OCI-LY7 (cell line): ENCODE data around the gene SLC25A24. TPM values are rescaled to one million over a fixed set of nuclear protein-coding genes. Genes with fewer than 3 reads are reported as not detected.
"Not testable (repeated sequence)": the region's sequence is repeated elsewhere in the genome, so short reads cannot be mapped to it uniquely, and the experiment has no call there.

Experiments
- BruUV-seq: library from RNA; stranded (reverse); fragments of 400-500 nt; replicated peaks from 2 replicates; lab custom pipeline; 2021; lab: Mats Ljungman, UMichigan
- CTCF ChIA-PET: fragments of 300-600 bp; sonication (Branson Sonifier 250); formaldehyde crosslinking; loops from one replicate; lab custom pipeline; 2022; ENCODE audit warnings: antibody characterized with exemption; ENCODE audit not compliant: unreplicated experiment; lab: Charles Lee
- POLR2A ChIA-PET: fragments of 300-600 bp; sonication (Branson Sonifier 250); formaldehyde crosslinking; loops from one replicate; lab custom pipeline; 2022; ENCODE audit warnings: antibody characterized with exemption; lab: Charles Lee
- DNase-seq: peaks from one replicate; pipeline ENCODE4 v3.0.0-alpha.2; 2015; ENCODE audit warnings: low spot score
- H2AFZ ChIP-seq: fragments of 200-600 bp; sonication (generic), shearing (Covaris generic); 2 replicates; pipeline ENCODE4 v1.6.1; 2014; ENCODE audit warnings: mild to moderate bottlenecking, antibody characterized with exemption, low read length, moderate library complexity
- H3K27ac ChIP-seq: fragments of 200-600 bp; sonication (generic); 2 replicates; pipeline ENCODE4 v1.5.1; 2014; ENCODE audit warnings: mixed run types, low read depth, mild to moderate bottlenecking, moderate library complexity, low read length, inconsistent platforms; ENCODE audit not compliant: poor library complexity, severe bottlenecking
- H3K36me3 ChIP-seq: fragments of 200-600 bp; sonication (generic); 2 replicates; pipeline ENCODE4 v1.6.1; 2014; ENCODE audit warnings: mild to moderate bottlenecking, antibody characterized with exemption, low read length, moderate library complexity, mixed read lengths; ENCODE audit not compliant: insufficient read depth
- H3K4me1 ChIP-seq: fragments of 200-600 bp; sonication (generic); 2 replicates; pipeline ENCODE4 v1.5.1; 2014; ENCODE audit warnings: mild to moderate bottlenecking, low read length; ENCODE audit not compliant: insufficient read depth, poor library complexity, severe bottlenecking
- H3K4me2 ChIP-seq: fragments of 200-600 bp; sonication (generic); 2 replicates; pipeline ENCODE4 v1.6.1; 2014; ENCODE audit warnings: mild to moderate bottlenecking, low read length
- H3K4me3 ChIP-seq: fragments of 200-600 bp; sonication (generic); 2 replicates; pipeline ENCODE4 v1.5.1; 2014; ENCODE audit warnings: mild to moderate bottlenecking, low read depth, low read length; ENCODE audit not compliant: poor library complexity, severe bottlenecking
- H3K79me2 ChIP-seq: fragments of 200-600 bp; sonication (generic); 2 replicates; pipeline ENCODE4 v1.6.1; 2016; ENCODE audit warnings: low read depth, mild to moderate bottlenecking, low read length, moderate library complexity, mixed read lengths; ENCODE audit not compliant: insufficient read depth
- H3K9me2 ChIP-seq: fragments of 200-600 bp; sonication (generic); 2 replicates; pipeline ENCODE4 v1.6.1; 2016; ENCODE audit warnings: mild to moderate bottlenecking, low read length, mixed read lengths; ENCODE audit not compliant: insufficient read depth
- H3K9me3 ChIP-seq: fragments of 200-600 bp; sonication (generic); 2 replicates; pipeline ENCODE4 v1.6.1; 2014; ENCODE audit warnings: mild to moderate bottlenecking, mixed run types, low read length, mixed read lengths
- H4K20me1 ChIP-seq: fragments of 200-600 bp; sonication (generic); 2 replicates; pipeline ENCODE4 v1.6.1; 2014; ENCODE audit warnings: mild to moderate bottlenecking, antibody characterized with exemption, low read length, moderate library complexity, mixed read lengths; ENCODE audit not compliant: insufficient read depth
- intact Hi-C: fragments of 100-400 bp; cut with micrococcal nuclease; formaldehyde crosslinking; loops from one replicate; pipeline ENCODE4 v1.10.0; 2022; ENCODE audit not compliant: unreplicated experiment
- total RNA-seq, 2 experiments: library from RNA; depleted of rRNA in 1 of 2; stranded (reverse); fragments of >200 nt in 1 of 2; shearing (Covaris generic) in 1 of 2; gene quantifications; 2 replicates each; pipeline ENCODE4 v1.2.3, GENCODE V29; 2014 to 2022

Gene SLC25A24
- total RNA-seq, 2 experiments from 2014 or later = not detected

- CTCF ChIA-PET, H2AFZ ChIP-seq, H3K9me2 ChIP-seq, H3K4me1 ChIP-seq, H3K36me3 ChIP-seq, BruUV-seq, H3K27ac ChIP-seq, H3K4me3 ChIP-seq, intact Hi-C loops, H3K79me2 ChIP-seq, H3K9me3 ChIP-seq, H3K4me2 ChIP-seq, H4K20me1 ChIP-seq, DNase-seq, POLR2A ChIA-PET: not testable (repeated sequence)
Measured at GRCh38 chr1:108229976-108230375, 29.8 kb upstream of the SLC25A24 start.

- H3K4me3 ChIP-seq, H3K4me2 ChIP-seq, H3K27ac ChIP-seq, H3K79me2 ChIP-seq, BruUV-seq, DNase-seq, intact Hi-C loops, H3K9me3 ChIP-seq, H2AFZ ChIP-seq, CTCF ChIA-PET, H3K9me2 ChIP-seq, H3K36me3 ChIP-seq, H4K20me1 ChIP-seq, H3K4me1 ChIP-seq, POLR2A ChIA-PET: not testable (repeated sequence)
Measured at GRCh38 chr1:108227772-108228171, 27.6 kb upstream of the SLC25A24 start.

GRCh38 chr1:108226855-108227254 lies 26.7 kb upstream of the SLC25A24 start:
- DNase-seq, H4K20me1 ChIP-seq, POLR2A ChIA-PET, BruUV-seq, intact Hi-C loops, H3K9me3 ChIP-seq, H3K36me3 ChIP-seq, H3K27ac ChIP-seq, H3K4me2 ChIP-seq, CTCF ChIA-PET, H3K4me1 ChIP-seq, H3K4me3 ChIP-seq, H2AFZ ChIP-seq, H3K9me2 ChIP-seq, H3K79me2 ChIP-seq: not testable (repeated sequence)

- H3K9me2 ChIP-seq, H4K20me1 ChIP-seq, H3K4me1 ChIP-seq, H3K9me3 ChIP-seq, H3K27ac ChIP-seq, H3K79me2 ChIP-seq, POLR2A ChIA-PET, H2AFZ ChIP-seq, intact Hi-C loops, DNase-seq, H3K36me3 ChIP-seq, CTCF ChIA-PET, H3K4me2 ChIP-seq, BruUV-seq, H3K4me3 ChIP-seq: not testable (repeated sequence)
Measured at GRCh38 chr1:108223226-108223625, 23.1 kb upstream of the SLC25A24 start.

- H4K20me1 ChIP-seq, BruUV-seq, H3K4me3 ChIP-seq, CTCF ChIA-PET, intact Hi-C loops, H3K36me3 ChIP-seq, H3K9me3 ChIP-seq, H3K79me2 ChIP-seq, DNase-seq, H3K4me1 ChIP-seq, H3K4me2 ChIP-seq, H3K27ac ChIP-seq, H3K9me2 ChIP-seq, H2AFZ ChIP-seq, POLR2A ChIA-PET: not testable (repeated sequence)
Measured at GRCh38 chr1:108217515-108218174, 17.5 kb upstream of the SLC25A24 start.

GRCh38 chr1:108217007-108217406 lies 16.9 kb upstream of the SLC25A24 start:
- H4K20me1 ChIP-seq, H3K4me3 ChIP-seq, BruUV-seq, CTCF ChIA-PET, H3K4me1 ChIP-seq, H3K4me2 ChIP-seq, H3K79me2 ChIP-seq, H3K9me3 ChIP-seq, H3K9me2 ChIP-seq, intact Hi-C loops, POLR2A ChIA-PET, DNase-seq, H3K36me3 ChIP-seq, H3K27ac ChIP-seq, H2AFZ ChIP-seq: not testable (repeated sequence)
